Stimulated activated CD4-positive, alpha-beta T cell treated with anti-CD3 and anti-CD28 coated beads, Interleukin-2, amount 100 ng/mL, for 24 hours (primary cell): ENCODE data around the gene HIGD1B.
"Not testable (repeated sequence)": the region's sequence is repeated elsewhere in the genome, so short reads cannot be mapped to it uniquely, and the experiment has no call there.

Experiments used
- DNase-seq, 2 donors: peaks; one replicate each; pipeline ENCODE4 v3.0.0-alpha.2; 2020

Gene HIGD1B

GRCh38 chr17:44847586-44847985 is at the start of gene HIGD1B:
HIGD1B (plus strand) TSS chr17:44847883; CDS start chr17:44848153, 270 bp downstream.
- no peak for DNase-seq

GRCh38 chr17:44798356-44798755 is 49.3 kb upstream of the HIGD1B start:
- DNase-seq, result no peak

GRCh38 chr17:44801880-44802279 is 45.8 kb upstream of the HIGD1B start:
- DNase-seq, result no peak

GRCh38 chr17:44804302-44805089 is 43.2 kb upstream of the HIGD1B start:
- no peak for DNase-seq

GRCh38 chr17:44807093-44807816 is 40.4 kb upstream of the HIGD1B start:
- no peak for DNase-seq

GRCh38 chr17:44807817-44808155 is 39.9 kb upstream of the HIGD1B start:
- no peak for DNase-seq

- DNase-seq, result no peak
Measured at GRCh38 chr17:44808156-44808555, 39.5 kb upstream of the HIGD1B start.

GRCh38 chr17:44808656-44809388 is 38.9 kb upstream of the HIGD1B start:
- not testable (repeated sequence) for DNase-seq

GRCh38 chr17:44812263-44812662 is 35.4 kb upstream of the HIGD1B start:
- no peak for DNase-seq

GRCh38 chr17:44818508-44818907 is 29.2 kb upstream of the HIGD1B start:
- DNase-seq, result not testable (repeated sequence)

- DNase-seq, result no peak
Measured at GRCh38 chr17:44820631-44821212, 27.0 kb upstream of the HIGD1B start.

- not testable (repeated sequence) for DNase-seq
Measured at GRCh38 chr17:44825236-44825635, 22.4 kb upstream of the HIGD1B start.

GRCh38 chr17:44826123-44826790 is 21.4 kb upstream of the HIGD1B start:
- DNase-seq, result no peak

GRCh38 chr17:44827863-44828262 is 19.8 kb upstream of the HIGD1B start:
- no peak for DNase-seq

GRCh38 chr17:44828919-44829522 is 18.7 kb upstream of the HIGD1B start:
- no peak for DNase-seq

GRCh38 chr17:44829523-44830358 is 17.9 kb upstream of the HIGD1B start, which contains the start of gene GJC1:
GJC1 (minus strand) TSS chr17:44830287; CDS start chr17:44805817, 24,470 bp downstream.
- DNase-seq, result peak; percentile 29 to 48

GRCh38 chr17:44830359-44831288 is 17.1 kb upstream of the HIGD1B start:
- peak; percentile 23 to 33 for DNase-seq

GRCh38 chr17:44831371-44831770 is 16.3 kb upstream of the HIGD1B start:
- no peak for DNase-seq

GRCh38 chr17:44832805-44833204 is 14.9 kb upstream of the HIGD1B start:
- no peak for DNase-seq

- no peak for DNase-seq
Measured at GRCh38 chr17:44837196-44837595, 10.5 kb upstream of the HIGD1B start.
